K562 (cell line): ENCODE measurements around the gene CAPN8. TPM values are rescaled to one million over a fixed set of nuclear protein-coding genes. Genes with fewer than 3 reads are reported as not detected.

ENCODE experiments used
- CREM ChIP-seq: IDR thresholded peaks from 2 replicates; pipeline ENCODE4 v1.6.1; 2014; ENCODE audit warnings: antibody characterized with exemption, low read depth
- DMBX1 ChIP-seq: fragments of 250-450 bp; sonication (Bioruptor Pico); IDR thresholded peaks from 2 replicates; pipeline ENCODE4 v1.8.0; 2022; ENCODE audit warnings: inconsistent platforms, mild to moderate bottlenecking, moderate library complexity, borderline replicate concordance
- FOXM1 ChIP-seq, 2 experiments: fragments of 450-650 bp in 1 of 2; sonication (generic) in 1 of 2; formaldehyde crosslinking in 1 of 2; IDR thresholded peaks; 2 replicates each; pipeline versions ENCODE4 v1.6.1 to v1.9.0; 2017 to 2022; ENCODE audit warnings: low read depth in 2 of 2, mild to moderate bottlenecking in 2 of 2, missing genetic modification reagents in 1 of 2, moderate library complexity in 1 of 2
- GTF2A2 ChIP-seq: IDR thresholded peaks from 2 replicates; pipeline ENCODE4 v1.6.1; 2016; ENCODE audit warnings: mild to moderate bottlenecking, missing genetic modification characterization, missing compliant biosample characterization
- MAFF ChIP-seq: IDR thresholded peaks from 2 replicates; pipeline ENCODE4 v1.6.1; 2012; ENCODE audit warnings: low read length, improper control_type of control experiment
- MYBL2 ChIP-seq, 2 experiments: fragments of 450-650 bp in 1 of 2; sonication (generic) in 1 of 2; formaldehyde crosslinking in 1 of 2; IDR thresholded peaks; 2 replicates each; pipeline versions ENCODE4 v1.6.1 to v1.8.1; 2017 to 2022; ENCODE audit warnings: borderline replicate concordance in 1 of 2, inconsistent platforms in 1 of 2, low read depth in 1 of 2, mild to moderate bottlenecking in 1 of 2, missing genetic modification reagents in 1 of 2, moderate library complexity in 1 of 2
- SNRNP70 ChIP-seq: fragments of 200-400 bp; formaldehyde crosslinking; optimal IDR thresholded peaks from 2 replicates; pipeline ENCODE3; 2017; ENCODE audit warnings: low read depth, low read length
- SREBF2 ChIP-seq: sonication (generic); formaldehyde crosslinking; IDR thresholded peaks from 2 replicates; pipeline ENCODE4 v1.4.0; 2020; ENCODE audit warnings: mild to moderate bottlenecking, missing genetic modification reagents
- SRSF9 ChIP-seq: fragments of 200-400 bp; formaldehyde crosslinking; IDR thresholded peaks from 2 replicates; pipeline ENCODE4 v1.6.1; 2017; ENCODE audit warnings: low read depth, low read length, borderline replicate concordance
- TARDBP ChIP-seq: fragments of 450-650 bp; IDR thresholded peaks from 2 replicates; pipeline ENCODE4 v1.6.1; 2016
- TEAD1 ChIP-seq, 2 experiments: fragments of 450-650 bp in 1 of 2; sonication (generic) in 1 of 2; formaldehyde crosslinking; IDR thresholded peaks; 2 replicates each; pipeline versions ENCODE4 v1.4.0 to v1.8.0; 2020 to 2022; ENCODE audit warnings: mild to moderate bottlenecking in 2 of 2, missing genetic modification reagents in 1 of 2
- TOE1 ChIP-seq, 2 experiments: fragments of 450-650 bp in 1 of 2; sonication (generic) in 1 of 2; formaldehyde crosslinking in 1 of 2; IDR thresholded peaks; 2 replicates each; pipeline versions ENCODE4 v1.7.1 to v1.8.0; 2016 to 2022; ENCODE audit warnings: borderline replicate concordance in 2 of 2, mild to moderate bottlenecking in 2 of 2, antibody characterized with exemption in 1 of 2, inconsistent platforms in 1 of 2, low read depth in 1 of 2, missing genetic modification reagents in 1 of 2, moderate library complexity in 1 of 2
- TRIM28 ChIP-seq: fragments of 450-650 bp; IDR thresholded peaks from 2 replicates; pipeline ENCODE4 v1.6.1; 2017
- ZFP1 ChIP-seq: fragments of 450-650 bp; formaldehyde crosslinking; IDR thresholded peaks from 2 replicates; pipeline ENCODE4 v1.4.0; 2020; ENCODE audit warnings: mild to moderate bottlenecking, mixed read lengths
- ZNF347 ChIP-seq: fragments of 450-650 bp; formaldehyde crosslinking; IDR thresholded peaks from 2 replicates; pipeline ENCODE4 v1.4.0; 2020; ENCODE audit warnings: low read depth, mild to moderate bottlenecking, moderate library complexity
- polyA plus RNA-seq, 8 experiments: library from polyadenylated mRNA; depleted of rRNA in 4 of 8; stranded (reverse) in 5 of 8; unstranded in 3 of 8; fragments of >200 nt; fragmentation: Nextera tagmentation in 2 of 8; fragmentation: Illumina TruSeq in 1 of 8; extraction: Ambion mirVana in 2 of 8; extraction: Trizol in 1 of 8; gene quantifications; 2 replicates each; pipeline versions ENCODE4 v1.2.1 to v1.2.3, GENCODE V29; 2011 to 2014; ENCODE audit warnings: inconsistent platforms in 1 of 8, missing spikeins in 1 of 8
- total RNA-seq, 7 experiments: library from RNA; depleted of rRNA in 6 of 7; stranded (reverse); fragments of >200 nt in 6 of 7; fragmentation: Illumina TruSeq in 2 of 7; extraction: Trizol in 2 of 7; gene quantifications; 2 replicates each; pipeline versions ENCODE4 v1.2.1 to v1.2.3, GENCODE V29; 2011 to 2021; ENCODE audit warnings: low replicate concordance in 1 of 7
- TF ChIP-seq, protein P1 (sequence below): sonication (generic); formaldehyde crosslinking; IDR thresholded peaks from 2 replicates; pipeline ENCODE4 v1.8.1; 2023; ENCODE audit warnings: mild to moderate bottlenecking, missing genetic modification reagents
- TF ChIP-seq, protein P2 (sequence below): fragments of 450-650 bp; IDR thresholded peaks from 2 replicates; pipeline ENCODE4 v1.6.1; 2014; ENCODE audit warnings: low read depth, mild to moderate bottlenecking, moderate library complexity, borderline replicate concordance
- TF ChIP-seq, protein P3 (sequence below): sonication (generic); formaldehyde crosslinking; IDR thresholded peaks from 2 replicates; pipeline ENCODE4 v1.8.0; 2022; ENCODE audit warnings: mild to moderate bottlenecking, missing genetic modification reagents
- TF ChIP-seq, protein P4 (sequence below): fragments of 250-450 bp; sonication (Bioruptor Pico); IDR thresholded peaks from 2 replicates; pipeline ENCODE4 v1.8.0; 2021; ENCODE audit warnings: mild to moderate bottlenecking, moderate library complexity
- TF ChIP-seq, protein P5 (sequence below), 2 experiments: fragments of 450-650 bp; IDR thresholded peaks; 2 replicates each; pipeline ENCODE4 v1.6.1; 2016

CAPN8 gene
- total and polyA plus RNA-seq, 9 of the 15 experiments (the other 6 are each of a cell fraction or from before 2014, with no cell fraction given), result 0.06 TPM; not detected in 8

DNA sequence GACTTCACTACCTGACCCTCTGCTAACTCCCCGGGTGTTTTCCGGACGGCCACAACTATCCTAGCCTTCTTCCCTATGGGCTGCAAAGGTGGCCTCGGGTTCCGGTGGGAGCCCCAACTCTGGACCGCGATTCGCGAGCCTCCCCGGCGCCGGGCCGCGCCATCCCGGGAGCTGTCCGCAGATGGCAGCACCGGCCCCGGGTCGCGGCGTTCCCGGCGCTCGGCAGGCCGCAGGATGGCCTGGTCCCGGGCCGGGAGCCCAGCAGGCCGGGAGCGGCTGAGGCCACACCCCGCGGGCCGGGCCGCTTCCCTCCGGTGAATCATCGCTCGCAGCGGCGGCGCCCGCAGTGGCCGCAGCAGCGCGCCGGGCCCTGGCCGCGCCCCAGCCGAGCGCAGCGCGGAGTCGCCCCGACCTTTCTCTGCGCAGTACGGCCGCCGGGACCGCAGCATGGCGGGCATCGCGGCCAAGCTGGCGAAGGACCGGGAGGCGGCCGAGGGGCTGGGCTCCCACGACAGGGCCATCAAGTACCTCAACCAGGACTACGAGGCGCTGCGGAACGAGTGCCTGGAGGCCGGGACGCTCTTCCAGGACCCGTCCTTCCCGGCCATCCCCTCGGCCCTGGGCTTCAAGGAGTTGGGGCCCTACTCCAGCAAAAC is 46.8 kb upstream of the CAPN8 start, which contains the start of gene CAPN2 (continued):
- TF ChIP-seq, protein P1, sequence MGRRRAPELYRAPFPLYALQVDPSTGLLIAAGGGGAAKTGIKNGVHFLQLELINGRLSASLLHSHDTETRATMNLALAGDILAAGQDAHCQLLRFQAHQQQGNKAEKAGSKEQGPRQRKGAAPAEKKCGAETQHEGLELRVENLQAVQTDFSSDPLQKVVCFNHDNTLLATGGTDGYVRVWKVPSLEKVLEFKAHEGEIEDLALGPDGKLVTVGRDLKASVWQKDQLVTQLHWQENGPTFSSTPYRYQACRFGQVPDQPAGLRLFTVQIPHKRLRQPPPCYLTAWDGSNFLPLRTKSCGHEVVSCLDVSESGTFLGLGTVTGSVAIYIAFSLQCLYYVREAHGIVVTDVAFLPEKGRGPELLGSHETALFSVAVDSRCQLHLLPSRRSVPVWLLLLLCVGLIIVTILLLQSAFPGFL, result 0 out of 2 replicates have a peak, but pooled peaks have one; percentile 47
- TF ChIP-seq MAFF, result no peak
- TF ChIP-seq DMBX1, result peak; percentile 38; the same call in 1 of the 2 replicates
- no peak for TF ChIP-seq MYBL2 (IDR thresholded peaks at IDR 0.05; ENCODE audit: low read depth)
- no peak; the same call in 1 of the 2 replicates for TF ChIP-seq MYBL2 (CRISPR knock-in tag; IDR thresholded peaks at IDR 0.05; ENCODE audit: borderline replicate concordance)
- 0 out of 4 replicates have a peak, but pooled peaks of 1 of the 2 experiments have one; percentile 52 for TF ChIP-seq TEAD1 (CRISPR knock-in tag; IDR thresholded peaks at IDR 0.05)
- TF ChIP-seq ZFP1 (CRISPR knock-in tag), result no peak
- TF ChIP-seq SRSF9, result no peak
- TF ChIP-seq, protein P2, sequence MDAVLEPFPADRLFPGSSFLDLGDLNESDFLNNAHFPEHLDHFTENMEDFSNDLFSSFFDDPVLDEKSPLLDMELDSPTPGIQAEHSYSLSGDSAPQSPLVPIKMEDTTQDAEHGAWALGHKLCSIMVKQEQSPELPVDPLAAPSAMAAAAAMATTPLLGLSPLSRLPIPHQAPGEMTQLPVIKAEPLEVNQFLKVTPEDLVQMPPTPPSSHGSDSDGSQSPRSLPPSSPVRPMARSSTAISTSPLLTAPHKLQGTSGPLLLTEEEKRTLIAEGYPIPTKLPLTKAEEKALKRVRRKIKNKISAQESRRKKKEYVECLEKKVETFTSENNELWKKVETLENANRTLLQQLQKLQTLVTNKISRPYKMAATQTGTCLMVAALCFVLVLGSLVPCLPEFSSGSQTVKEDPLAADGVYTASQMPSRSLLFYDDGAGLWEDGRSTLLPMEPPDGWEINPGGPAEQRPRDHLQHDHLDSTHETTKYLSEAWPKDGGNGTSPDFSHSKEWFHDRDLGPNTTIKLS, result peak; percentile 48; the same call in 1 of the 2 replicates
- TF ChIP-seq, protein P3, sequence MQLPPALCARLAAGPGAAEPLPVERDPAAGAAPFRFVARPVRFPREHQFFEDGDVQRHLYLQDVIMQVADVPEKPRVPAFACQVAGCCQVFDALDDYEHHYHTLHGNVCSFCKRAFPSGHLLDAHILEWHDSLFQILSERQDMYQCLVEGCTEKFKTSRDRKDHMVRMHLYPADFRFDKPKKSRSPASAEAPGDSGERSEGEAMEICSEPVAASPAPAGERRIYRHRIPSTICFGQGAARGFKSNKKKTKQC (CRISPR knock-in tag), result peak; percentile 49; the same call in 1 of the 2 replicates
- 0 out of 2 replicates have a peak, but pooled peaks have one; percentile 7 for TF ChIP-seq GTF2A2
- no peak for TF ChIP-seq TOE1 (IDR thresholded peaks at IDR 0.05; ENCODE audit: borderline replicate concordance)
- TF ChIP-seq TOE1 (CRISPR knock-in tag; IDR thresholded peaks at IDR 0.05; ENCODE audit: borderline replicate concordance, low read depth), result peak; percentile 41; the same call in 1 of the 2 replicates
- no peak for TF ChIP-seq FOXM1 (IDR thresholded peaks at IDR 0.05; ENCODE audit: low read depth)
- TF ChIP-seq FOXM1 (CRISPR knock-in tag; IDR thresholded peaks at IDR 0.05; ENCODE audit: low read depth), result peak; percentile 70
- TF ChIP-seq TRIM28, result no peak
- TF ChIP-seq SNRNP70, result no peak
- TF ChIP-seq ZNF347 (CRISPR knock-in tag), result no peak
- no peak for TF ChIP-seq SREBF2 (CRISPR knock-in tag)
- no peak for TF ChIP-seq CREM
- TF ChIP-seq, protein P4, sequence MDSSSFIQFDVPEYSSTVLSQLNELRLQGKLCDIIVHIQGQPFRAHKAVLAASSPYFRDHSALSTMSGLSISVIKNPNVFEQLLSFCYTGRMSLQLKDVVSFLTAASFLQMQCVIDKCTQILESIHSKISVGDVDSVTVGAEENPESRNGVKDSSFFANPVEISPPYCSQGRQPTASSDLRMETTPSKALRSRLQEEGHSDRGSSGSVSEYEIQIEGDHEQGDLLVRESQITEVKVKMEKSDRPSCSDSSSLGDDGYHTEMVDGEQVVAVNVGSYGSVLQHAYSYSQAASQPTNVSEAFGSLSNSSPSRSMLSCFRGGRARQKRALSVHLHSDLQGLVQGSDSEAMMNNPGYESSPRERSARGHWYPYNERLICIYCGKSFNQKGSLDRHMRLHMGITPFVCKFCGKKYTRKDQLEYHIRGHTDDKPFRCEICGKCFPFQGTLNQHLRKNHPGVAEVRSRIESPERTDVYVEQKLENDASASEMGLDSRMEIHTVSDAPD (CRISPR knock-in tag), result no peak
- TF ChIP-seq TARDBP, result peak; percentile 82; the same call in 1 of the 2 replicates
- TF ChIP-seq, protein P5, sequence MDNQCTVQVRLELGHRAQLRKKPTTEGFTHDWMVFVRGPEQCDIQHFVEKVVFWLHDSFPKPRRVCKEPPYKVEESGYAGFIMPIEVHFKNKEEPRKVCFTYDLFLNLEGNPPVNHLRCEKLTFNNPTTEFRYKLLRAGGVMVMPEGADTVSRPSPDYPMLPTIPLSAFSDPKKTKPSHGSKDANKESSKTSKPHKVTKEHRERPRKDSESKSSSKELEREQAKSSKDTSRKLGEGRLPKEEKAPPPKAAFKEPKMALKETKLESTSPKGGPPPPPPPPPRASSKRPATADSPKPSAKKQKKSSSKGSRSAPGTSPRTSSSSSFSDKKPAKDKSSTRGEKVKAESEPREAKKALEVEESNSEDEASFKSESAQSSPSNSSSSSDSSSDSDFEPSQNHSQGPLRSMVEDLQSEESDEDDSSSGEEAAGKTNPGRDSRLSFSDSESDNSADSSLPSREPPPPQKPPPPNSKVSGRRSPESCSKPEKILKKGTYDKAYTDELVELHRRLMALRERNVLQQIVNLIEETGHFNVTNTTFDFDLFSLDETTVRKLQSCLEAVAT (IDR thresholded peaks at IDR 0.05), result peak; percentile 24 to 43; a peak in 2 of 4 replicates
